ENCODE results near the gene FAM229A. TPM values are rescaled to one million over a fixed set of nuclear protein-coding genes. Genes with fewer than 3 reads are reported as not detected.

The FAM229A gene
- total and polyA plus RNA-seq, 2 experiments from 2014 or later, result 3.6 to 4.2 TPM

GRCh38 chr1:32329931-32330466, 32.3 kb downstream of the FAM229A start (continued):
- TF ChIP-seq, protein P1, sequence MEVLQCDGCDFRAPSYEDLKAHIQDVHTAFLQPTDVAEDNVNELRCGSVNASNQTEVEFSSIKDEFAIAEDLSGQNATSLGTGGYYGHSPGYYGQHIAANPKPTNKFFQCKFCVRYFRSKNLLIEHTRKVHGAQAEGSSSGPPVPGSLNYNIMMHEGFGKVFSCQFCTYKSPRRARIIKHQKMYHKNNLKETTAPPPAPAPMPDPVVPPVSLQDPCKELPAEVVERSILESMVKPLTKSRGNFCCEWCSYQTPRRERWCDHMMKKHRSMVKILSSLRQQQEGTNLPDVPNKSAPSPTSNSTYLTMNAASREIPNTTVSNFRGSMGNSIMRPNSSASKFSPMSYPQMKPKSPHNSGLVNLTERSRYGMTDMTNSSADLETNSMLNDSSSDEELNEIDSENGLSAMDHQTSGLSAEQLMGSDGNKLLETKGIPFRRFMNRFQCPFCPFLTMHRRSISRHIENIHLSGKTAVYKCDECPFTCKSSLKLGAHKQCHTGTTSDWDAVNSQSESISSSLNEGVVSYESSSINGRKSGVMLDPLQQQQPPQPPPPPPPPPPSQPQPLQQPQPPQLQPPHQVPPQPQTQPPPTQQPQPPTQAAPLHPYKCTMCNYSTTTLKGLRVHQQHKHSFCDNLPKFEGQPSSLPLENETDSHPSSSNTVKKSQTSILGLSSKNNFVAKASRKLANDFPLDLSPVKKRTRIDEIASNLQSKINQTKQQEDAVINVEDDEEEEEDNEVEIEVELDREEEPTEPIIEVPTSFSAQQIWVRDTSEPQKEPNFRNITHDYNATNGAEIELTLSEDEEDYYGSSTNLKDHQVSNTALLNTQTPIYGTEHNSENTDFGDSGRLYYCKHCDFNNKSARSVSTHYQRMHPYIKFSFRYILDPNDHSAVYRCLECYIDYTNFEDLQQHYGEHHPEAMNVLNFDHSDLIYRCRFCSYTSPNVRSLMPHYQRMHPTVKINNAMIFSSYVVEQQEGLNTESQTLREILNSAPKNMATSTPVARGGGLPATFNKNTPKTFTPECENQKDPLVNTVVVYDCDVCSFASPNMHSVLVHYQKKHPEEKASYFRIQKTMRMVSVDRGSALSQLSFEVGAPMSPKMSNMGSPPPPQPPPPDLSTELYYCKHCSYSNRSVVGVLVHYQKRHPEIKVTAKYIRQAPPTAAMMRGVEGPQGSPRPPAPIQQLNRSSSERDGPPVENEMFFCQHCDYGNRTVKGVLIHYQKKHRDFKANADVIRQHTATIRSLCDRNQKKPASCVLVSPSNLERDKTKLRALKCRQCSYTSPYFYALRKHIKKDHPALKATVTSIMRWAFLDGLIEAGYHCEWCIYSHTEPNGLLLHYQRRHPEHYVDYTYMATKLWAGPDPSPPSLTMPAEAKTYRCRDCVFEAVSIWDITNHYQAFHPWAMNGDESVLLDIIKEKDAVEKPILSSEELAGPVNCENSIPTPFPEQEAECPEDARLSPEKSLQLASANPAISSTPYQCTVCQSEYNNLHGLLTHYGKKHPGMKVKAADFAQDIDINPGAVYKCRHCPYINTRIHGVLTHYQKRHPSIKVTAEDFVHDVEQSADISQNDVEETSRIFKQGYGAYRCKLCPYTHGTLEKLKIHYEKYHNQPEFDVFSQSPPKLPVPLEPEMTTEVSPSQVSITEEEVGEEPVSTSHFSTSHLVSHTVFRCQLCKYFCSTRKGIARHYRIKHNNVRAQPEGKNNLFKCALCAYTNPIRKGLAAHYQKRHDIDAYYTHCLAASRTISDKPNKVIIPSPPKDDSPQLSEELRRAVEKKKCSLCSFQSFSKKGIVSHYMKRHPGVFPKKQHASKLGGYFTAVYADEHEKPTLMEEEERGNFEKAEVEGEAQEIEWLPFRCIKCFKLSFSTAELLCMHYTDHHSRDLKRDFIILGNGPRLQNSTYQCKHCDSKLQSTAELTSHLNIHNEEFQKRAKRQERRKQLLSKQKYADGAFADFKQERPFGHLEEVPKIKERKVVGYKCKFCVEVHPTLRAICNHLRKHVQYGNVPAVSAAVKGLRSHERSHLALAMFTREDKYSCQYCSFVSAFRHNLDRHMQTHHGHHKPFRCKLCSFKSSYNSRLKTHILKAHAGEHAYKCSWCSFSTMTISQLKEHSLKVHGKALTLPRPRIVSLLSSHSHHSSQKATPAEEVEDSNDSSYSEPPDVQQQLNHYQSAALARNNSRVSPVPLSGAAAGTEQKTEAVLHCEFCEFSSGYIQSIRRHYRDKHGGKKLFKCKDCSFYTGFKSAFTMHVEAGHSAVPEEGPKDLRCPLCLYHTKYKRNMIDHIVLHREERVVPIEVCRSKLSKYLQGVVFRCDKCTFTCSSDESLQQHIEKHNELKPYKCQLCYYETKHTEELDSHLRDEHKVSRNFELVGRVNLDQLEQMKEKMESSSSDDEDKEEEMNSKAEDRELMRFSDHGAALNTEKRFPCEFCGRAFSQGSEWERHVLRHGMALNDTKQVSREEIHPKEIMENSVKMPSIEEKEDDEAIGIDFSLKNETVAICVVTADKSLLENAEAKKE (CRISPR knock-in tag; IDR thresholded peaks at IDR 0.05), result no peak
- no peak for TF ChIP-seq JUNB (IDR thresholded peaks at IDR 0.05; ENCODE audit: unreplicated experiment)
- no peak for TF ChIP-seq EZH2 (IDR thresholded peaks at IDR 0.05; ENCODE audit: low read depth, unreplicated experiment)

GRCh38 chr1:32327204-32327603, 35.1 kb downstream of the FAM229A start:
- H3K9me2 ChIP-seq (ENCODE audit: insufficient read depth), result no peaks in the 10 kb centered on the region
- H3K79me2 ChIP-seq (replicated peaks; ENCODE audit: insufficient read depth), result 0 out of 2 replicates have a peak, but pooled peaks cover 4% of the 10 kb centered on the region
- no peaks in the 10 kb centered on the region for H3K27me3 ChIP-seq (ENCODE audit: insufficient read depth)
- Mint-ChIP-seq H3K9me3 (no peaks in the 10 kb centered on the region), H3K27me3 (ENCODE audit: insufficient read depth, low read depth, poor library complexity) (peaks cover 18% of the 10 kb centered on the region), H3K27ac (no peak overlapping the region), H3K4me3 (no peak overlapping the region), H3K36me3 (ENCODE audit: low read depth) (peaks cover 67% of the 10 kb centered on the region), H3K4me1 (peaks cover 10% of the 10 kb centered on the region)
- H3F3A ChIP-seq (replicated peaks; ENCODE audit: low read depth), result peaks cover 10% of the 10 kb centered on the region; the same call in 1 of the 2 replicates
- H3K36me3 ChIP-seq (ENCODE audit: insufficient read depth), result peaks cover 12% of the 10 kb centered on the region
- ATAC-seq (no peak), DNase-seq (ENCODE audit: low spot score) (no peak)
- no peaks in the 10 kb centered on the region; the same call in 1 of the 2 replicates for H3K4me1 ChIP-seq (ENCODE audit: insufficient read depth)
- H3K4me3 ChIP-seq, result no peak overlapping the region
- H2AFZ ChIP-seq, result no peak overlapping the region
- no peak overlapping the region for H3K4me2 ChIP-seq
- H4K20me1 ChIP-seq (replicated peaks; ENCODE audit: insufficient read depth), result peaks cover 14% of the 10 kb centered on the region; the same call in 1 of the 2 replicates
- no peak overlapping the region for H3K27ac ChIP-seq (ENCODE audit: low read depth)
- TF ChIP-seq EZH2 (IDR thresholded peaks at IDR 0.05; ENCODE audit: low read depth, unreplicated experiment) (no peak), STAT1 (IDR thresholded peaks at IDR 0.05; ENCODE audit: unreplicated experiment) (no peak), ZNF114 (CRISPR knock-in tag; IDR thresholded peaks at IDR 0.05) (no peak), POLR2AphosphoS5 (IDR thresholded peaks at IDR 0.05; ENCODE audit: low read depth) (no peak), NANOG (IDR thresholded peaks at IDR 0.05; ENCODE audit: borderline replicate concordance) (no peak)
- TF ChIP-seq, protein P2, sequence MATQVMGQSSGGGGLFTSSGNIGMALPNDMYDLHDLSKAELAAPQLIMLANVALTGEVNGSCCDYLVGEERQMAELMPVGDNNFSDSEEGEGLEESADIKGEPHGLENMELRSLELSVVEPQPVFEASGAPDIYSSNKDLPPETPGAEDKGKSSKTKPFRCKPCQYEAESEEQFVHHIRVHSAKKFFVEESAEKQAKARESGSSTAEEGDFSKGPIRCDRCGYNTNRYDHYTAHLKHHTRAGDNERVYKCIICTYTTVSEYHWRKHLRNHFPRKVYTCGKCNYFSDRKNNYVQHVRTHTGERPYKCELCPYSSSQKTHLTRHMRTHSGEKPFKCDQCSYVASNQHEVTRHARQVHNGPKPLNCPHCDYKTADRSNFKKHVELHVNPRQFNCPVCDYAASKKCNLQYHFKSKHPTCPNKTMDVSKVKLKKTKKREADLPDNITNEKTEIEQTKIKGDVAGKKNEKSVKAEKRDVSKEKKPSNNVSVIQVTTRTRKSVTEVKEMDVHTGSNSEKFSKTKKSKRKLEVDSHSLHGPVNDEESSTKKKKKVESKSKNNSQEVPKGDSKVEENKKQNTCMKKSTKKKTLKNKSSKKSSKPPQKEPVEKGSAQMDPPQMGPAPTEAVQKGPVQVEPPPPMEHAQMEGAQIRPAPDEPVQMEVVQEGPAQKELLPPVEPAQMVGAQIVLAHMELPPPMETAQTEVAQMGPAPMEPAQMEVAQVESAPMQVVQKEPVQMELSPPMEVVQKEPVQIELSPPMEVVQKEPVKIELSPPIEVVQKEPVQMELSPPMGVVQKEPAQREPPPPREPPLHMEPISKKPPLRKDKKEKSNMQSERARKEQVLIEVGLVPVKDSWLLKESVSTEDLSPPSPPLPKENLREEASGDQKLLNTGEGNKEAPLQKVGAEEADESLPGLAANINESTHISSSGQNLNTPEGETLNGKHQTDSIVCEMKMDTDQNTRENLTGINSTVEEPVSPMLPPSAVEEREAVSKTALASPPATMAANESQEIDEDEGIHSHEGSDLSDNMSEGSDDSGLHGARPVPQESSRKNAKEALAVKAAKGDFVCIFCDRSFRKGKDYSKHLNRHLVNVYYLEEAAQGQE (IDR thresholded peaks at IDR 0.05; ENCODE audit: unreplicated experiment), result no peak

Data from GM23338 (cell line).